GM12878 (cell line): ENCODE measurements around the gene DHRS12. TPM values are rescaled to one million over a fixed set of nuclear protein-coding genes. Genes with fewer than 3 reads are reported as not detected.

Source experiments
- ATAC-seq: fragments of 200-7000 bp; cut with Tn5 transposase; 3 replicates; pipeline ENCODE4 v1.9.1; 2020; ENCODE audit warnings: mild to moderate bottlenecking, moderate library complexity
- BruUV-seq: library from RNA; stranded (reverse); fragments of 400-500 nt; replicated peaks from 2 replicates; lab custom pipeline; 2021; lab: Mats Ljungman, UMichigan
- CTCF ChIA-PET: fragments of 300-600 bp; sonication (Branson Sonifier 250); formaldehyde crosslinking; extraction: SDS; loops from one replicate; lab custom pipeline; 2021; ENCODE audit warnings: inconsistent platforms; lab: Yijun Ruan, JAX
- POLR2A ChIA-PET: fragments of 350-600 bp; formaldehyde crosslinking; extraction: SDS; loops from one replicate; lab custom pipeline; 2021; ENCODE audit warnings: inconsistent platforms; lab: Charles Lee
- RAD21 ChIA-PET: fragments of 300-600 bp; sonication (Branson Sonifier 250); formaldehyde crosslinking; loops from one replicate; lab custom pipeline; 2023; ENCODE audit warnings: antibody characterized with exemption; ENCODE audit not compliant: unreplicated experiment; lab: Charles Lee
- SMC1A ChIA-PET: fragments of 300-600 bp; sonication (Branson Sonifier 250); formaldehyde crosslinking; loops from one replicate; lab custom pipeline; 2023; ENCODE audit not compliant: unreplicated experiment, uncharacterized antibody; lab: Charles Lee
- DNase-seq: peaks from one replicate; pipeline ENCODE4 v3.0.0-alpha.2; 2011; ENCODE audit warnings: low read depth, low spot score
- FAIRE-seq: peaks from 3 replicates; lab custom pipeline; 2011; peaks lifted over from hg19 to GRCh38; lab: Jason Lieb, UNC
- H2AFZ ChIP-seq: 2 replicates; pipeline ENCODE4 v1.6.0; 2011; ENCODE audit warnings: low read depth, low read length, control low read depth; ENCODE audit not compliant: control insufficient read depth
- H3K27ac ChIP-seq: 2 replicates; pipeline ENCODE4 v1.5.1; 2011; ENCODE audit warnings: control low read depth; ENCODE audit not compliant: control insufficient read depth, insufficient read depth
- H3K27me3 ChIP-seq, 2 experiments: replicated peaks in 1 of 2; 2 replicates each; pipeline versions ENCODE4 v1.6.0 to v1.6.1; 2011; ENCODE audit warnings: low read length in 1 of 2; ENCODE audit not compliant: control insufficient read depth in 2 of 2, insufficient read depth in 2 of 2
- H3K36me3 ChIP-seq, 2 experiments: 2 replicates each; pipeline ENCODE4 v1.5.1; 2011; ENCODE audit warnings: low read length in 1 of 2; ENCODE audit not compliant: control insufficient read depth in 2 of 2, insufficient read depth in 2 of 2
- H3K4me1 ChIP-seq: 2 replicates; pipeline ENCODE4 v1.6.1; 2011; ENCODE audit warnings: mild to moderate bottlenecking, low read length, moderate library complexity, mixed read lengths; ENCODE audit not compliant: control insufficient read depth, insufficient read depth
- H3K4me2 ChIP-seq: 2 replicates; pipeline ENCODE4 v1.6.0; 2011; ENCODE audit warnings: control low read depth; ENCODE audit not compliant: control insufficient read depth, insufficient read depth
- H3K4me3 ChIP-seq: fragments of 200-600 bp; sonication (generic); 2 replicates; pipeline ENCODE4 v1.5.1; 2016
- H3K79me2 ChIP-seq: 2 replicates; pipeline ENCODE4 v1.6.0; 2011; ENCODE audit warnings: low read length; ENCODE audit not compliant: control insufficient read depth, insufficient read depth
- H3K9ac ChIP-seq: 2 replicates; pipeline ENCODE4 v1.8.0; 2011; ENCODE audit warnings: low read length, control low read depth, mixed read lengths; ENCODE audit not compliant: control insufficient read depth, insufficient read depth
- H3K9me3 ChIP-seq: replicated peaks from 3 replicates; pipeline ENCODE4 v1.5.1; 2011; ENCODE audit warnings: mild to moderate bottlenecking, low read length; ENCODE audit not compliant: control insufficient read depth, insufficient read depth
- H4K20me1 ChIP-seq: 2 replicates; pipeline ENCODE4 v1.6.0; 2011; ENCODE audit not compliant: control insufficient read depth, insufficient read depth
- MEF2A ChIP-seq: IDR thresholded peaks from 2 replicates; pipeline ENCODE4 v1.6.1; 2011; ENCODE audit warnings: low read depth, mild to moderate bottlenecking, low read length, moderate library complexity; ENCODE audit not compliant: insufficient read depth
- NKRF ChIP-seq: fragments of 450-650 bp; conservative IDR thresholded peaks from 2 replicates; pipeline ENCODE4 v1.6.1; 2017; ENCODE audit warnings: mild to moderate bottlenecking, moderate library complexity
- YY1 ChIP-seq: IDR thresholded peaks from 2 replicates; pipeline ENCODE4 v1.6.1; 2011; ENCODE audit warnings: low read depth, mild to moderate bottlenecking, low read length
- WGBS: methylation state at CpG from one replicate; pipeline ENCODE4 v1.1.6; 2016; ENCODE audit warnings: low lambda C conversion rate; ENCODE audit not compliant: insufficient replicate concordance, insufficient coverage; ENCODE audit errors: missing lambda C conversion rate; 5-methylcytosine and 5-hydroxymethylcytosine counted together
- in situ Hi-C: fragments of 300-500 bp; cut with MboI; formaldehyde crosslinking; loops from 9 replicates; pipeline ENCODE4 v1.14.3; 2018; ENCODE audit warnings: mixed read lengths
- intact Hi-C: fragments of 100-400 bp; cut with micrococcal nuclease; formaldehyde crosslinking; loops from one replicate; pipeline ENCODE4 v1.14.2; 2022; ENCODE audit not compliant: unreplicated experiment
- polyA plus RNA-seq, 11 experiments: library from polyadenylated mRNA; depleted of rRNA in 4 of 11; unstranded in 6 of 11; stranded (reverse) in 5 of 11; fragments of >200 nt; fragmentation: Nextera tagmentation in 4 of 11; fragmentation: Illumina TruSeq in 1 of 11; extraction: Ambion mirVana in 4 of 11; extraction: Trizol in 1 of 11; gene quantifications; 1 replicate in 1 of 11; 2 replicates in 10 of 11; pipeline versions ENCODE4 v1.2.1 to v1.2.3, GENCODE V29; 2011 to 2016; ENCODE audit warnings: inconsistent platforms in 2 of 11, missing spikeins in 2 of 11, low read depth in 1 of 11
- total RNA-seq, 4 experiments: library from RNA; depleted of rRNA in 3 of 4; stranded (reverse); fragments of >200 nt in 3 of 4; fragmentation: Illumina TruSeq in 1 of 4; extraction: Trizol in 1 of 4; gene quantifications; 2 replicates each; pipeline versions ENCODE4 v1.2.1 to v1.2.3, GENCODE V29; 2013 to 2021
- TF ChIP-seq, protein P1 (sequence below): fragments of 450-650 bp; IDR thresholded peaks from 2 replicates; pipeline ENCODE4 v1.6.1; 2018; ENCODE audit warnings: borderline replicate concordance, mild to moderate bottlenecking; ENCODE audit not compliant: partially characterized antibody

Gene DHRS12
- total and polyA plus RNA-seq, 10 of the 15 experiments (the other 5 are each of a cell fraction or from before 2014, with no cell fraction given), result 2.9 to 11.3 (median 8.2) TPM

DNA sequence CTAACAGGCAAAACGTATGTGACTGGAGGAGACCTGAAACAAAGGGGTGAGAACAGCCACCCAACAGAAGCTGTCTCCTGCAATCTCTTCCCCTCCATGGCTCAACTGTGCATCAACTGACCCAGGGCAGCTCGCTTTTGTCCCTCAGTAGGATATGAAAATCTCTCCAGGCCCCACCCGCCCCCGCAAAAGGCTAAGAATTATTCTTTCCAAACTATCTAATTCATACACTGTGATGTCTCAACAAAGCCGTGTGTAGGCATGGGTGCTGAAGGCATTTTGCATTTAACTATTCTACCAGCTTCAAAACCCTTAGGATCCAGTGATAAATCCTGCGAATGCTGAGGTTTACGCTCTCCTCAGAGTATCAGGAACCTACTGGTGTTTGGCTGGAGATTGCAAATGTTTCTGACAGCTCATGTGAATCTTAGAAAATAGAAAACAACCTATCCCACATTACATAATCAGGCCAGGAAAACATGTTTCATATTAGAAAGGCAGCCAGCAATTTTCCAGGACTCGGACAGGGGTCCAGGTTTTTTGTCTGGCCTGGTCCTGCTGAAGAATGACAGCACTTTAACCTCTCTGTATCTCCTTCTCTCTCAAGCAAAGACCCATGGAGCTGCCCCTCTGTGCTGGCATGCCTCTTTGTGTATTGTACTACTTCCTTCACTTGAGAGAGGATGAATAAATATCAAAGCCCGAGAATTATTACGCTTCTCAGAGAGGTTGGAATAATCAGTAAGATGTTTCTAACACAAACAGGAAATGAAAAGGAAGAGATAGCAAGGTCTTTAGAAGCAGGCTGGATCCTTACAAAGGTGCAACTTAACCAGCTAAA is 17.3 kb downstream of the DHRS12 start:
- WGBS, result 87% methylated on average over 10 of the region's 10 CpGs
- no peaks in the 10 kb centered on the region for H3K79me2 ChIP-seq
- in situ Hi-C loops, result no loop called here
- no peak overlapping the region for H3K9ac ChIP-seq
- no peak for TF ChIP-seq YY1
- ChIA-PET CTCF (interaction anchor here (1.2 to 2.0 kb wide), 4 partner anchors 11 to 500 kb away, joined by 3 to 11 read pairs (median 6); no protein-coding TSS in a partner anchor), POLR2A (interaction anchor here (1.3 kb wide), 1 partner anchor 8 kb away, joined by 3 read pairs; no protein-coding TSS in a partner anchor), SMC1A (interaction anchor here (0.9 to 1.4 kb wide), 3 partner anchors 9 to 333 kb away, joined by 3 to 4 read pairs (median 3); no protein-coding TSS in a partner anchor), RAD21 (interaction anchor here (0.6 kb wide), 1 partner anchor 14 kb away, joined by 3 read pairs; no protein-coding TSS in a partner anchor)
- H4K20me1 ChIP-seq, result no peaks in the 10 kb centered on the region
- H3K27me3 ChIP-seq, result no peaks in the 10 kb centered on the region
- peaks cover 1% of the 10 kb centered on the region; the same call in 1 of the 2 replicates for H3K4me1 ChIP-seq
- no peak overlapping the region for H3K4me2 ChIP-seq
- no peaks in the 10 kb centered on the region for H3K9me3 ChIP-seq
- H3K27ac ChIP-seq, result no peak overlapping the region
- no TSS peak for BruUV-seq
- no peak overlapping the region for H3K4me3 ChIP-seq
- ATAC-seq, result no peak
- DNase-seq, result no peak
- no peak for FAIRE-seq
- no peak overlapping the region for H2AFZ ChIP-seq
- intact Hi-C loops, result no loop called here
- no peaks in the 10 kb centered on the region for H3K36me3 ChIP-seq

DNA sequence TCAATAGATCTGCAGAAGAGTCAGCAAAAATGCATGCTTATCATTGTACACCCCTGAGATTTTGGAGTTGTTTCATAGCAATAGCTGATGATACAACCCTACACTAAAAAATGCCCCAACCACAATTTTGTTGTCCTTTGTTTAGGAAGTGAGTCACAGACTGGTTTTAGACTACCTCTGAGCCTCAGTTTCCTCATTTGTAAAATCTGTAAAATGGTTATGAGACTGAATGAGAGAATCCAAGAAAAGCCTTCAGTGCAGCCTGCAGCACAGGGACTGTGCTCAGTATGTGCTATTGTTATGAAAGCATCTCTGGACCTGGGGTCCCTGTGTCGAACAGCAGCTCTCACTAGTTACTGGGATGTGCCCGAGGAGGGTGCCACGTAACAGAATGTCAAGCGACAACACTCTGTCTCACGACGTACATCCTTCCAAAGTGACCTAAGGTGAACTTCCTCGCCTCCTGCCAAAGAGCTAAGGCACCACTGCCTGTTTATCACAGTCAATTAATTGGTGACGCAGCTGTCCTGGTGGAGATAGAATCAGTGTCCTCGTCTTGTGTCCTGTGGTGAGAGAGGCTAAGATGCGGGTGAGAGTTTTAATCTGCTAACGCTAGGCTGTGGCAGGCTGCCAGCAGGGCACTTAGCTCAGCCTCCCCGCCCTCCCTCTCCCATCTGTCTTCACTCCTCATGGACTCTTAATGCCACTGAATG is 18.1 kb downstream of the DHRS12 start:
- Histone ChIP-seq H3K36me3 (no peaks in the 10 kb centered on the region), H3K4me1 (peaks cover 5% of the 10 kb centered on the region; the same call in 1 of the 2 replicates), H3K4me3 (no peak overlapping the region), H3K27ac (no peak overlapping the region), H4K20me1 (no peaks in the 10 kb centered on the region), H3K4me2 (no peak overlapping the region), H3K79me2 (no peaks in the 10 kb centered on the region), H3K9ac (no peak overlapping the region), H2AFZ (no peak overlapping the region), H3K27me3 (no peaks in the 10 kb centered on the region), H3K9me3 (no peaks in the 10 kb centered on the region)
- FAIRE-seq (no peak), DNase-seq (no peak), ATAC-seq (no peak)
- in situ Hi-C loops (no loop called here), intact Hi-C loops (no loop called here)
- ChIA-PET SMC1A (interaction anchor here (1.4 kb wide), 1 partner anchor 332 kb away, joined by 4 read pairs; no protein-coding TSS in a partner anchor), RAD21 (no interaction called here), POLR2A (interaction anchor here (0.6 to 1.3 kb wide), 2 partner anchors 9 to 344 kb away, joined by 3 read pairs; no protein-coding TSS in a partner anchor), CTCF (interaction anchor here (1.2 to 2.0 kb wide), 3 partner anchors 12 to 500 kb away, joined by 3 to 11 read pairs (median 5); no protein-coding TSS in a partner anchor)
- BruUV-seq, result no TSS peak
- WGBS, result 87% methylated on average over 12 of the region's 12 CpGs
- TF ChIP-seq, protein P1, sequence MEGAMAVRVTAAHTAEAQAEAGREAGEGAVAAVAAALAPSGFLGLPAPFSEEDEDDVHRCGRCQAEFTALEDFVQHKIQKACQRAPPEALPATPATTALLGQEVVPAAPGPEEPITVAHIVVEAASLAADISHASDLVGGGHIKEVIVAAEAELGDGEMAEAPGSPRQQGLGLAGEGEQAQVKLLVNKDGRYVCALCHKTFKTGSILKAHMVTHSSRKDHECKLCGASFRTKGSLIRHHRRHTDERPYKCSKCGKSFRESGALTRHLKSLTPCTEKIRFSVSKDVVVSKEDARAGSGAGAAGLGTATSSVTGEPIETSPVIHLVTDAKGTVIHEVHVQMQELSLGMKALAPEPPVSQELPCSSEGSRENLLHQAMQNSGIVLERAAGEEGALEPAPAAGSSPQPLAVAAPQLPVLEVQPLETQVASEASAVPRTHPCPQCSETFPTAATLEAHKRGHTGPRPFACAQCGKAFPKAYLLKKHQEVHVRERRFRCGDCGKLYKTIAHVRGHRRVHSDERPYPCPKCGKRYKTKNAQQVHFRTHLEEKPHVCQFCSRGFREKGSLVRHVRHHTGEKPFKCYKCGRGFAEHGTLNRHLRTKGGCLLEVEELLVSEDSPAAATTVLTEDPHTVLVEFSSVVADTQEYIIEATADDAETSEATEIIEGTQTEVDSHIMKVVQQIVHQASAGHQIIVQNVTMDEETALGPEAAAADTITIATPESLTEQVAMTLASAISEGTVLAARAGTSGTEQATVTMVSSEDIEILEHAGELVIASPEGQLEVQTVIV, result no peak
- TF ChIP-seq MEF2A (no peak), NKRF (no peak)
